Gastrocnemius medialis (tissue), 4 donors: Measurements from ENCODE around the gene ZBTB17. TPM values are rescaled to one million over a fixed set of nuclear protein-coding genes. Genes with fewer than 3 reads are reported as not detected.
"Not testable (repeated sequence)": the region's sequence is repeated elsewhere in the genome, so short reads cannot be mapped to it uniquely, and the experiment has no call there.

Source experiments
- ATAC-seq, 2 donors: fragments of 150-250 bp; one replicate each; pipeline ENCODE4 v1.9.1; 2016
- DNase-seq, 2 donors: peaks; one replicate each; pipeline ENCODE4 v3.0.0-alpha.2; 2019
- H3K27ac ChIP-seq, 4 donors: fragments of 200-600 bp; sonication (generic); 1 replicate in 1 of 4; 2 replicates in 3 of 4; pipeline ENCODE4 v1.5.1; 2016 to 2018; ENCODE audit warnings: mild to moderate bottlenecking in 2 of 4, moderate library complexity in 1 of 4
- H3K27me3 ChIP-seq, 3 donors: fragments of 200-600 bp; sonication (generic) in 2 of 3; 1 replicate in 1 of 3; 2 replicates in 2 of 3; pipeline versions ENCODE4 v1.5.1 to v1.6.0; 2016 to 2019; ENCODE audit warnings: mild to moderate bottlenecking in 1 of 3, moderate library complexity in 1 of 3
- H3K36me3 ChIP-seq, 2 donors: fragments of 200-600 bp; sonication (generic) in 1 of 2; one replicate each; pipeline ENCODE4 v1.5.1; 2017 to 2018
- H3K4me1 ChIP-seq, 2 donors: fragments of 200-600 bp; sonication (generic) in 1 of 2; one replicate each; pipeline ENCODE4 v1.5.1; 2016 to 2017; ENCODE audit warnings: mild to moderate bottlenecking in 2 of 2
- H3K4me3 ChIP-seq, 4 donors: fragments of 200-600 bp; sonication (generic) in 3 of 4; 1 replicate in 1 of 4; 2 replicates in 3 of 4; pipeline ENCODE4 v1.5.1; 2016 to 2019; ENCODE audit warnings: mild to moderate bottlenecking in 2 of 4
- H3K9me3 ChIP-seq, 3 donors: fragments of 200-600 bp; sonication (generic) in 2 of 3; 1 replicate in 1 of 3; 2 replicates in 2 of 3; pipeline ENCODE4 v1.5.1; 2016 to 2019
- CTCF ChIP-seq, 5 experiments: fragments of 450-650 bp in 3 of 5; fragments of 200-600 bp in 2 of 5; sonication (generic) in 2 of 5; IDR thresholded peaks in 4 of 5; conservative IDR thresholded peaks in 1 of 5; 1 replicate in 4 of 5; 2 replicates in 1 of 5; pipeline ENCODE4 v1.5.1; 2016 to 2019; ENCODE audit warnings: antibody characterized with exemption in 5 of 5, mild to moderate bottlenecking in 3 of 5, moderate library complexity in 3 of 5
- POLR2A ChIP-seq, 2 donors: fragments of 450-650 bp; IDR thresholded peaks; one replicate each; pipeline ENCODE4 v1.6.1; 2017; ENCODE audit warnings: antibody characterized with exemption in 2 of 2, mild to moderate bottlenecking in 2 of 2, moderate library complexity in 2 of 2
- in situ Hi-C, 4 donors: fragments of 200-750 bp; cut with MboI; loops; one replicate each; pipeline versions ENCODE4 v1.15.0 to v1.8.0; 2017; ENCODE audit warnings: low sequenced_read_pairs in 4 of 4
- intact Hi-C: fragments of 100-400 bp; cut with DNase I; formaldehyde crosslinking; loops from one replicate; pipeline ENCODE4 v1.15.1; 2023; ENCODE audit warnings: low total_unique reads
- total RNA-seq, 4 donors: library from RNA; depleted of rRNA; stranded (reverse); fragments of >200 nt; gene quantifications; one replicate each; pipeline versions ENCODE4 v1.1.0 to v1.2.3, GENCODE V29; 2016

The ZBTB17 gene
- total RNA-seq = 10 to 100 TPM; 25.9 to 44.1 (median 31.5) TPM

GRCh38 chr1:15975805-15976680 lies at the start of gene ZBTB17:
TSS of gene ZBTB17 (minus strand) at chr1:15976101. CDS start at chr1:15948495, 27,606 bp downstream.
- intact Hi-C loops = loop anchor here (1.0 to 5.0 kb wide), 4 partner anchors 25 to 184 kb away; no protein-coding TSS in a partner anchor

GRCh38 chr1:16023050-16023653 lies 47.3 kb upstream of the ZBTB17 start:
- Histone ChIP-seq H3K27me3 (no peaks in the 10 kb centered on the region), H3K4me1 (peaks cover 28 to 34% of the 10 kb centered on the region in 2 donors), H3K9me3 (no peaks in the 10 kb centered on the region), H3K4me3 (no peak overlapping the region), H3K36me3 (no peaks in the 10 kb centered on the region), H3K27ac (peak overlapping the region; percentile 13 to 99 (median 30))
- DNase-seq (no peak), ATAC-seq (no peak)
- intact Hi-C loops = no loop called here
- in situ Hi-C loops = no loop called here
- TF ChIP-seq CTCF (IDR thresholded peaks at IDR 0.05 in 4 of 5, conservative IDR thresholded peaks at IDR 0.05 in 1 of 5) = no peak
- no peak for TF ChIP-seq POLR2A (IDR thresholded peaks at IDR 0.05)

More at GRCh38 chr1:15975805-15976680, at the start of gene ZBTB17:
- in situ Hi-C loops = loop anchor here in 1 of 4 donors (25.0 kb wide), 1 partner anchor 164 kb away; the partner anchor contains the start of gene UQCRHL
- Histone ChIP-seq H3K9me3 (no peaks in the 10 kb centered on the region), H3K27me3 (no peaks in the 10 kb centered on the region), H3K4me3 (peak within 1 kb of the TSS; percentile 84 to 96 (median 88)), H3K36me3 (peaks cover 0 to 18% of the 10 kb centered on the region in 2 donors), H3K27ac (peak within 1 kb of the TSS; percentile 84 to 96 (median 88)), H3K4me1 (peaks cover 8 to 17% of the 10 kb centered on the region in 2 donors)
- peak; percentile 85 to 90 for DNase-seq
- TF ChIP-seq POLR2A (IDR thresholded peaks at IDR 0.05) = peak; percentile 70 to 80
- TF ChIP-seq CTCF (IDR thresholded peaks at IDR 0.05 in 4 of 5, conservative IDR thresholded peaks at IDR 0.05 in 1 of 5) = no peak
- peak; percentile 98 to 100 for ATAC-seq

GRCh38 chr1:16022393-16022792 lies 46.5 kb upstream of the ZBTB17 start:
- H3K36me3 ChIP-seq = no peaks in the 10 kb centered on the region
- no peak overlapping the region for H3K4me3 ChIP-seq
- peak overlapping the region; percentile 97 to 100 (median 98) for H3K27ac ChIP-seq
- intact Hi-C loops = no loop called here
- ATAC-seq = no peak
- in situ Hi-C loops = no loop called here
- H3K9me3 ChIP-seq = no peaks in the 10 kb centered on the region
- DNase-seq = no peak
- peaks cover 29 to 35% of the 10 kb centered on the region in 2 donors for H3K4me1 ChIP-seq
- TF ChIP-seq POLR2A (IDR thresholded peaks at IDR 0.05) = no peak
- TF ChIP-seq CTCF (IDR thresholded peaks at IDR 0.05 in 4 of 5, conservative IDR thresholded peaks at IDR 0.05 in 1 of 5) = no peak
- H3K27me3 ChIP-seq = no peaks in the 10 kb centered on the region

- Histone ChIP-seq H3K27ac (peak within 1 kb of the TSS; percentile 97 to 100 (median 98)), H3K9me3 (no peaks in the 10 kb centered on the region), H3K36me3 (no peaks in the 10 kb centered on the region), H3K4me1 (peaks cover 23 to 28% of the 10 kb centered on the region in 2 donors), H3K4me3 (no peak within 1 kb of the TSS), H3K27me3 (no peaks in the 10 kb centered on the region)
- intact Hi-C loops = no loop called here
- in situ Hi-C loops = no loop called here
- ATAC-seq (no peak), DNase-seq (no peak)
- no peak for TF ChIP-seq POLR2A (IDR thresholded peaks at IDR 0.05)
- TF ChIP-seq CTCF (IDR thresholded peaks at IDR 0.05 in 4 of 5, conservative IDR thresholded peaks at IDR 0.05 in 1 of 5) = no peak
Observed at GRCh38 chr1:16021681-16022080, 45.8 kb upstream of the ZBTB17 start, which contains the start of gene CLCNKA. TSS of gene CLCNKA (plus strand) at chr1:16022036. CDS start at chr1:16022620, 584 bp downstream.

- DNase-seq, H3K9me3 ChIP-seq, in situ Hi-C loops, intact Hi-C loops, ATAC-seq, H3K27me3 ChIP-seq, H3K36me3 ChIP-seq, H3K4me3 ChIP-seq: not testable (repeated sequence)
- Histone ChIP-seq H3K27ac (peak overlapping the region; percentile 97 to 100 (median 98)), H3K4me1 (peaks cover 22 to 29% of the 10 kb centered on the region in 2 donors)
Observed at GRCh38 chr1:16020878-16021277, 45.0 kb upstream of the ZBTB17 start.
